Measurements from ENCODE around the gene RETREG1. TPM values are rescaled to one million over a fixed set of nuclear protein-coding genes. Genes with fewer than 3 reads are reported as not detected.

Gene RETREG1
- total RNA-seq, 2 donors from 2014 or later, result 102 to 180 TPM

DNA sequence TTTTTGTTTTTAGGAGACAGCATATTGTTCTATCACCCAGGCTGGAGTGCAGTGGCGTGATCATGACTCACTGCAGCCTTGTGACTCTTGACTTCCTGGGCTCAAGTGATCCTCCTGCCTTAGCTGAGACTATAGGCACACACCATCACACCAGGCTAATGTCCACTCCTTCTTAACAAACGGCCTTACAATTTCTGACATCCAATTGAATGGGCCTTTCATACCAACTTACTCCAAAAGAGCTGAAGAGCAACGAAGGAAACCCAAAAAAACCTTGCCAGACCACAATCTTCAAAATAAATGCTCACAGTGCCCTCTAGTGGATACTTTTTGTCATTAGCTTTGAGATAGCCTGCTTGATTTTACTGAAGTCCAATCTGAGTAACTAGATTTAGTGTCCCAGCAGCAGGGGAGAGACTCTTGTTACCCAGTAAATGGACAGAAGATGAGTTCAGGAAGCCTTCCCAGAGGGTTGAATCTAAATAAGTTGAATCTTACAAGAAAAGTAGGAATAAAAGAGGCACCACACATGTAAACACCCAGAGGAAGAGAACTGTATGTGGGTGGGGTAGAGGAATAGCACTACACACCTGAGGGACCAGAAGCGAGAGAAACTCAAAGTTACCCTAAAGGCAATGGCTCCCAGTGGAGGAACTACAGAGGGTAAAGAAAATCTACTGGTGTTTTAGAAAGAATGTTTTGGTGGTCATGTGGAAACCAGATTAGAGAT is 160.5 kb downstream of the RETREG1 start:
- H3K27ac ChIP-seq, result peak overlapping the region; percentile 36 to 62
- H3K36me3 ChIP-seq, result peaks cover 60% of the 10 kb centered on the region
- H3K27me3 ChIP-seq, result no peaks in the 10 kb centered on the region
- H3K9me3 ChIP-seq, result no peaks in the 10 kb centered on the region
- H3K4me3 ChIP-seq, result no peak overlapping the region
- TF ChIP-seq, protein P1, sequence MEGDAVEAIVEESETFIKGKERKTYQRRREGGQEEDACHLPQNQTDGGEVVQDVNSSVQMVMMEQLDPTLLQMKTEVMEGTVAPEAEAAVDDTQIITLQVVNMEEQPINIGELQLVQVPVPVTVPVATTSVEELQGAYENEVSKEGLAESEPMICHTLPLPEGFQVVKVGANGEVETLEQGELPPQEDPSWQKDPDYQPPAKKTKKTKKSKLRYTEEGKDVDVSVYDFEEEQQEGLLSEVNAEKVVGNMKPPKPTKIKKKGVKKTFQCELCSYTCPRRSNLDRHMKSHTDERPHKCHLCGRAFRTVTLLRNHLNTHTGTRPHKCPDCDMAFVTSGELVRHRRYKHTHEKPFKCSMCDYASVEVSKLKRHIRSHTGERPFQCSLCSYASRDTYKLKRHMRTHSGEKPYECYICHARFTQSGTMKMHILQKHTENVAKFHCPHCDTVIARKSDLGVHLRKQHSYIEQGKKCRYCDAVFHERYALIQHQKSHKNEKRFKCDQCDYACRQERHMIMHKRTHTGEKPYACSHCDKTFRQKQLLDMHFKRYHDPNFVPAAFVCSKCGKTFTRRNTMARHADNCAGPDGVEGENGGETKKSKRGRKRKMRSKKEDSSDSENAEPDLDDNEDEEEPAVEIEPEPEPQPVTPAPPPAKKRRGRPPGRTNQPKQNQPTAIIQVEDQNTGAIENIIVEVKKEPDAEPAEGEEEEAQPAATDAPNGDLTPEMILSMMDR (IDR thresholded peaks at IDR 0.05), result peak; percentile 62 to 85
- DNase-seq (ENCODE audit: low spot score), result peak; percentile 71
- peaks cover 0 to 56% of the 10 kb centered on the region in 2 donors for H3K4me1 ChIP-seq

DNA sequence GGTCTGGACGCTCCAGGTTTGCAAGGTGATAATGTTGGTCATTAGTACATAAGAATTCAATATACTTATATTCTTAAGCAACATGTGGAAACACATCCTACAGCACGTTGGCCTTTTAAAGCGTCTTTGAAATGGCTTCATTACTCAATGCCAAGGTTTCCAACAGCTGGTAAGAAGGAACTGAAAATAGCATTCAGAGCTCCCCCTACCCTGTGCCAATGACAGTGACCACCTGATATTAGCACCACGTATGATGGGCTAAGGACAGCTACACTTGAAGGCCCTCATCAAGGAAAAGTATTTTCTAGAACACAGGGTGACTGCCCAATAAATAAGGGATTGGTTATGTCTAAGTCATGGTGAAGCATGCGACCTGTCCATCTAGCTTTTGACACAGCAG is 161.1 kb downstream of the RETREG1 start:
- peak overlapping the region; percentile 36 to 62 for H3K27ac ChIP-seq
- DNase-seq (ENCODE audit: low spot score), result no peak
- TF ChIP-seq, protein P1 (IDR thresholded peaks at IDR 0.05), result no peak
- peaks cover 0 to 50% of the 10 kb centered on the region in 2 donors for H3K4me1 ChIP-seq
- no peaks in the 10 kb centered on the region for H3K9me3 ChIP-seq
- H3K36me3 ChIP-seq, result peaks cover 60% of the 10 kb centered on the region
- H3K4me3 ChIP-seq, result no peak overlapping the region
- no peaks in the 10 kb centered on the region for H3K27me3 ChIP-seq

DNA sequence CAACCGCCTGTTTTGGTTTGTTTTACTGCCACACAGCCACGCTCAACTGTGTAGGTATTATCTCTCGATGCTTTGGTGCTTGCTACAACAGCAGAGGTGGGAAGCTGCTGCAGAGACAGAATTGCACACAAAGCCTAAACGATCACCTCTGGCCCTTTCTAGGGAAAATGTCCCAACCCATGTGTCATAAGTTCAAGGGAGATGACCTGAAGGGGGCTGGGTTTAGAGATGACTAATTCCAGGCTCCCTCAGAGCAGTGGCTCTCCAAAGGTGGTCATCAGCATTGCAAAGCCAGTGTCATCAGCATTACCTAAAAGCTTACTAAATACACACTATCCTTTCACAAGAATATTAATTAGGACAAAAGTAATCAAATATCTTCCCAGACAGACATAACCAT is 162.1 kb downstream of the RETREG1 start:
- TF ChIP-seq, protein P1 (IDR thresholded peaks at IDR 0.05), result no peak
- no peak for DNase-seq (ENCODE audit: low spot score)
- no peak overlapping the region for H3K27ac ChIP-seq
- no peaks in the 10 kb centered on the region for H3K9me3 ChIP-seq
- H3K36me3 ChIP-seq, result peaks cover 64% of the 10 kb centered on the region
- H3K27me3 ChIP-seq, result no peaks in the 10 kb centered on the region
- H3K4me1 ChIP-seq, result peaks cover 0 to 41% of the 10 kb centered on the region in 2 donors
- H3K4me3 ChIP-seq, result no peak overlapping the region

GRCh38 chr5:16453609-16454008 is 163.2 kb downstream of the RETREG1 start:
- Histone ChIP-seq H3K36me3 (peaks cover 73% of the 10 kb centered on the region), H3K4me1 (peaks cover 0 to 37% of the 10 kb centered on the region in 2 donors)
- DNase-seq (ENCODE audit: low spot score), result no peak

GRCh38 chr5:16450163-16450562 is 166.6 kb downstream of the RETREG1 start:
- TF ChIP-seq, protein P1 (IDR thresholded peaks at IDR 0.05), result no peak
- Histone ChIP-seq H3K36me3 (peaks cover 54% of the 10 kb centered on the region), H3K27me3 (no peaks in the 10 kb centered on the region), H3K4me3 (no peak overlapping the region), H3K4me1 (peaks cover 0 to 6% of the 10 kb centered on the region in 2 donors), H3K9me3 (no peaks in the 10 kb centered on the region), H3K27ac (no peak overlapping the region)
- no peak for DNase-seq (ENCODE audit: low spot score)

More at GRCh38 chr5:16453609-16454008, 163.2 kb downstream of the RETREG1 start:
- Histone ChIP-seq H3K4me3 (no peak overlapping the region), H3K27ac (no peak overlapping the region), H3K27me3 (no peaks in the 10 kb centered on the region), H3K9me3 (no peaks in the 10 kb centered on the region)
- TF ChIP-seq, protein P1 (IDR thresholded peaks at IDR 0.05), result peak in 1 of 2 donors; percentile 14
